B cell (primary cell): Measurements from ENCODE around the gene SFMBT1. TPM values are rescaled to one million over a fixed set of nuclear protein-coding genes. Genes with fewer than 3 reads are reported as not detected.

Experiments used
- ATAC-seq: fragments of 200-7000 bp; cut with Tn5 transposase; one replicate; pipeline ENCODE4 v1.10.0; 2021; ENCODE audit warnings: low read depth, mild to moderate bottlenecking, moderate number of reproducible peaks, moderate library complexity
- CTCF ChIA-PET: fragments of 350-600 bp; sonication (Branson Sonifier 250); formaldehyde crosslinking; loops from one replicate; lab custom pipeline; 2021; ENCODE audit warnings: antibody characterized with exemption, inconsistent platforms; lab: Charles Lee
- POLR2A ChIA-PET: fragments of 350-600 bp; sonication (Branson Sonifier 250); formaldehyde crosslinking; loops from one replicate; lab custom pipeline; 2021; ENCODE audit warnings: antibody characterized with exemption; lab: Charles Lee
- DNase-seq: peaks from one replicate; pipeline ENCODE4 v3.0.0; 2013
- H2AFZ ChIP-seq: 2 replicates; pipeline ENCODE4 v1.6.1; 2012; ENCODE audit warnings: mild to moderate bottlenecking, low read depth, low read length; ENCODE audit not compliant: insufficient read depth, poor library complexity, severe bottlenecking
- H3K27ac ChIP-seq, 2 donors: 1 replicate in 1 of 2; 2 replicates in 1 of 2; pipeline ENCODE4 v1.5.1; 2012 to 2013; ENCODE audit warnings: low read length in 2 of 2, mild to moderate bottlenecking in 2 of 2, moderate library complexity in 1 of 2
- H3K27me3 ChIP-seq, 4 experiments: fragments of 200-600 bp in 1 of 4; sonication (generic) in 1 of 4; replicated peaks in 1 of 4; 1 replicate in 2 of 4; 2 replicates in 2 of 4; pipeline versions ENCODE4 v1.6.1 to v1.7.0; 2013 to 2016; ENCODE audit warnings: low read length in 3 of 4, mild to moderate bottlenecking in 2 of 4, mixed read lengths in 1 of 4, moderate library complexity in 1 of 4; ENCODE audit not compliant: insufficient read depth in 4 of 4, control insufficient read depth in 3 of 4; ENCODE audit errors: control extremely low read depth in 1 of 4
- H3K36me3 ChIP-seq, 2 experiments: replicated peaks in 1 of 2; 1 replicate in 1 of 2; 2 replicates in 1 of 2; pipeline versions ENCODE4 v1.6.1 to v1.7.1; 2013; ENCODE audit warnings: low read length in 1 of 2; ENCODE audit not compliant: insufficient read depth in 2 of 2, control insufficient read depth in 1 of 2; ENCODE audit errors: control extremely low read depth in 1 of 2, extremely low read depth in 1 of 2
- H3K4me1 ChIP-seq, 2 donors: fragments of 200-600 bp in 1 of 2; sonication (generic) in 1 of 2; 1 replicate in 1 of 2; 2 replicates in 1 of 2; pipeline versions ENCODE4 v1.5.1 to v1.6.1; 2013 to 2017; ENCODE audit warnings: low read length in 2 of 2; ENCODE audit not compliant: control insufficient read depth in 2 of 2, insufficient read depth in 2 of 2
- H3K4me2 ChIP-seq: replicated peaks from 2 replicates; pipeline ENCODE3; 2012; ENCODE audit warnings: mild to moderate bottlenecking, low read depth, low read length; ENCODE audit not compliant: poor library complexity, severe bottlenecking
- H3K4me3 ChIP-seq, 5 experiments: fragments of 200-600 bp in 1 of 5; sonication (generic) in 1 of 5; 1 replicate in 3 of 5; 2 replicates in 2 of 5; pipeline versions ENCODE4 v1.5.1 to v1.7.0; 2011 to 2016; ENCODE audit warnings: low read length in 4 of 5, mild to moderate bottlenecking in 4 of 5, low read depth in 2 of 5, control low read depth in 1 of 5, moderate library complexity in 1 of 5; ENCODE audit not compliant: insufficient read depth in 1 of 5; ENCODE audit errors: control extremely low read depth in 1 of 5, extremely low read depth in 1 of 5
- H3K79me2 ChIP-seq: fragments of 200-600 bp; sonication (generic); one replicate; pipeline ENCODE4 v1.6.0; 2016; ENCODE audit warnings: low read length; ENCODE audit not compliant: control insufficient read depth, insufficient read depth
- H3K9ac ChIP-seq: fragments of 200-600 bp; sonication (generic); 2 replicates; pipeline ENCODE4 v1.6.1; 2017; ENCODE audit warnings: mild to moderate bottlenecking, low read length, moderate library complexity
- H3K9me3 ChIP-seq, 3 donors: one replicate each; pipeline versions ENCODE4 v1.6.1 to v1.7.1; 2013; ENCODE audit warnings: low read length in 2 of 3; ENCODE audit not compliant: control insufficient read depth in 2 of 3, insufficient read depth in 1 of 3; ENCODE audit errors: control extremely low read depth in 1 of 3
- H4K20me1 ChIP-seq: 2 replicates; pipeline ENCODE4 v1.6.0; 2012; ENCODE audit warnings: mild to moderate bottlenecking, low read length; ENCODE audit not compliant: insufficient read depth, control insufficient read depth, poor library complexity, severe bottlenecking
- H3K27ac Mint-ChIP-seq: one replicate; pipeline ENCODE4 v1.8.0; 2021; ENCODE audit warnings: mixed read lengths
- H3K27me3 Mint-ChIP-seq: one replicate; pipeline ENCODE4 v1.8.0; 2021; ENCODE audit warnings: mixed read lengths
- H3K4me1 Mint-ChIP-seq: one replicate; pipeline ENCODE4 v1.8.0; 2021; ENCODE audit warnings: mixed read lengths
- H3K4me3 Mint-ChIP-seq: one replicate; pipeline ENCODE4 v1.8.0; 2021; ENCODE audit warnings: mixed read lengths
- H3K9me3 Mint-ChIP-seq: one replicate; pipeline ENCODE4 v1.8.0; 2022; ENCODE audit warnings: mixed read lengths; ENCODE audit not compliant: insufficient read depth
- EZH2 ChIP-seq: IDR thresholded peaks from 2 replicates; pipeline ENCODE4 v1.6.1; 2012; ENCODE audit warnings: borderline replicate concordance, low read depth, mild to moderate bottlenecking, moderate library complexity, low read length; ENCODE audit not compliant: insufficient read depth, poor library complexity, severe bottlenecking
- WGBS: methylation state at CpG from one replicate; pipeline ENCODE4 v1.1.5; 2013; ENCODE audit warnings: missing lambda C conversion rate; ENCODE audit not compliant: insufficient coverage; 5-methylcytosine and 5-hydroxymethylcytosine counted together
- intact Hi-C: fragments of 100-400 bp; cut with micrococcal nuclease; formaldehyde crosslinking; loops from one replicate; pipeline ENCODE4 v1.10.0; 2022
- polyA plus RNA-seq: library from polyadenylated mRNA; depleted of rRNA; stranded (reverse); fragments of >200 nt; gene quantifications from 2 replicates; pipeline ENCODE4 v1.2.3, GENCODE V29; 2012
- total RNA-seq, 2 donors: library from RNA; stranded (reverse); fragments of 120-200 nt in 1 of 2; gene quantifications; 1 replicate in 1 of 2; 2 replicates in 1 of 2; pipeline versions ENCODE4 v1.2.3 to v1.2.4, GENCODE V29; 2013 to 2022
- TF ChIP-seq, protein P1 (sequence below): fragments of 200-600 bp; IDR thresholded peaks from one replicate; pipeline ENCODE4 v1.8.0; 2022; ENCODE audit warnings: antibody characterized with exemption, mild to moderate bottlenecking

SFMBT1 gene
- total and polyA plus RNA-seq, 2 donors (not counting 1 experiment from before 2014, with no cell fraction given), result 9.9 to 55.8 TPM

DNA sequence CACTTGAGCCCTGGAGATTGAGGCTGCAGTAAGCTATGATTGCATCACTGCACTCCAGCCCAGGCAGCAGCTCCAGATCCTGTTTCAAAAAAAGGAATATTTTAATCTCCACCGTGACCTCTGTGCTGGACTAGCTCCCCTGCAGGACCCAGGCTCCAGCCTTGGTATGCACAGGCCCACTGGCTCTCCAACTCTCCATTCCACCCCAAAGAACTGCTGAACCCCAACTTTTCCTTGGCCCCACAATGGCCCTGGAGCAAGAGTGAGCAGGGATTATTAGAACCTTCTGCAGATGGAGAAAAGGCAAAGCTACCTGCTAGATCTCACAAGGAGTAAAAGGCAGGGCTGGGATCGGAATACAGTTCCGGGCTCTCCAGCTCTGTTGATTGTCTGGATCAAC, 32.8 kb upstream of the SFMBT1 start:
- H3K9me3 Mint-ChIP-seq, result no peaks in the 10 kb centered on the region
- Histone ChIP-seq H3K9me3 (no peaks in the 10 kb centered on the region), H3K4me1 (peaks cover under 1 to 1% of the 10 kb centered on the region in 2 donors), H4K20me1 (no peaks in the 10 kb centered on the region), H3K36me3 (no peaks in the 10 kb centered on the region), H3K27me3 (no peaks in the 10 kb centered on the region), H2AFZ (no peak overlapping the region), H3K27ac (no peak overlapping the region), H3K9ac (no peak overlapping the region), H3K79me2 (no peaks in the 10 kb centered on the region), H3K4me3 (no peak overlapping the region), H3K4me2 (no peak overlapping the region)
- POLR2A ChIA-PET, result no interaction called here
- no peak overlapping the region for H3K4me3 Mint-ChIP-seq
- intact Hi-C loops, result no loop called here
- TF ChIP-seq, protein P1, sequence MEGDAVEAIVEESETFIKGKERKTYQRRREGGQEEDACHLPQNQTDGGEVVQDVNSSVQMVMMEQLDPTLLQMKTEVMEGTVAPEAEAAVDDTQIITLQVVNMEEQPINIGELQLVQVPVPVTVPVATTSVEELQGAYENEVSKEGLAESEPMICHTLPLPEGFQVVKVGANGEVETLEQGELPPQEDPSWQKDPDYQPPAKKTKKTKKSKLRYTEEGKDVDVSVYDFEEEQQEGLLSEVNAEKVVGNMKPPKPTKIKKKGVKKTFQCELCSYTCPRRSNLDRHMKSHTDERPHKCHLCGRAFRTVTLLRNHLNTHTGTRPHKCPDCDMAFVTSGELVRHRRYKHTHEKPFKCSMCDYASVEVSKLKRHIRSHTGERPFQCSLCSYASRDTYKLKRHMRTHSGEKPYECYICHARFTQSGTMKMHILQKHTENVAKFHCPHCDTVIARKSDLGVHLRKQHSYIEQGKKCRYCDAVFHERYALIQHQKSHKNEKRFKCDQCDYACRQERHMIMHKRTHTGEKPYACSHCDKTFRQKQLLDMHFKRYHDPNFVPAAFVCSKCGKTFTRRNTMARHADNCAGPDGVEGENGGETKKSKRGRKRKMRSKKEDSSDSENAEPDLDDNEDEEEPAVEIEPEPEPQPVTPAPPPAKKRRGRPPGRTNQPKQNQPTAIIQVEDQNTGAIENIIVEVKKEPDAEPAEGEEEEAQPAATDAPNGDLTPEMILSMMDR, result no peak
- TF ChIP-seq EZH2, result no peak
- H3K27me3 Mint-ChIP-seq, result no peaks in the 10 kb centered on the region
- CTCF ChIA-PET, result no interaction called here
- 100% methylated on average over 3 of the region's 3 CpGs for WGBS
- H3K4me1 Mint-ChIP-seq, result peaks cover 2% of the 10 kb centered on the region
- DNase-seq, result no peak
- H3K27ac Mint-ChIP-seq, result no peak overlapping the region
- no peak for ATAC-seq

DNA sequence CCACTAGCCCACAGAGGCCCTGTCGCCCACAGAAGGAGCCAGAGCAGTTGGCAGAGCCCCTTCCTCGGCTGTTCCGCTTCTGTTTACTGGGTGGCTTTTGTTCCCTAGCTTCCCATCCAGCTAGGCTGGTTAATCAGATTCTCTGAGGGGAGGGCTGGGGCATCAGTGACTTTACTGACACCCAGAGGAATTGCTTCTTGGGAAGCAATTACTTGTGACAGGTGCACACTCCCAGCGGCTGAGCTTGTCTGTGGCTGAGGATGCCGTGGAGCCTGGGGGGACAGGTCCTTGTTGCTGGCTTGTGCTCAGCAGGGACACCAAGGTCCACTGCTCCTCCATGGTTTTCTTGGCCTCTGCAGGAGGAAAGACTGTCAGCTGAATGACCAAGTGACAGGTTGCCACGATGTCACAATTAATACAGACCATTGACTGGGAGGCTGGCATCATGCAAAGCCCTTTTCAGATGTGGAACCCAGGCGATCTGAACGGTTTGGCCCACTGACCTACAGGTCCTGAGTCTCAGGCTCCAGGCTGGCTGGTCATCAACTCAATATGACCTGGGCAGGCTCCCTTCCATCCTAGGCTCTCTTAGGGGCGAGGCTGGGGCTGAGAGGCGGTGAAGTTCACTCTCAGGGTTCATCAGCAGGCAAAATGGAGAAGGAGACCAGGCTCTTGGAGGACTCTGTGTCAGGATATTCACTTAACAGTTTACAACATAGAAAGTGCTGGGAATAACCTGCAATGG, 31.8 kb upstream of the SFMBT1 start:
- Histone ChIP-seq H3K79me2 (no peaks in the 10 kb centered on the region), H3K4me2 (no peak overlapping the region), H3K36me3 (no peaks in the 10 kb centered on the region), H3K9ac (no peak overlapping the region), H3K27me3 (no peaks in the 10 kb centered on the region), H4K20me1 (no peaks in the 10 kb centered on the region), H3K4me1 (peaks cover 4 to 10% of the 10 kb centered on the region in 2 donors), H3K4me3 (no peak overlapping the region), H3K27ac (no peak overlapping the region), H2AFZ (no peak overlapping the region), H3K9me3 (no peaks in the 10 kb centered on the region)
- Mint-ChIP-seq H3K27ac (no peak overlapping the region), H3K4me1 (peaks cover 10% of the 10 kb centered on the region), H3K4me3 (no peak overlapping the region), H3K9me3 (no peaks in the 10 kb centered on the region), H3K27me3 (no peaks in the 10 kb centered on the region)
- TF ChIP-seq, protein P1, result no peak
- no peak for TF ChIP-seq EZH2
- 98% methylated on average over 10 of the region's 10 CpGs for WGBS
- POLR2A ChIA-PET, result no interaction called here
- ATAC-seq, result no peak
- intact Hi-C loops, result no loop called here
- DNase-seq, result no peak
- CTCF ChIA-PET, result no interaction called here
